ENCODE measurements around the gene HS3ST5. TPM values are rescaled to one million over a fixed set of nuclear protein-coding genes. Genes with fewer than 3 reads are reported as not detected.

Gene HS3ST5
- total and polyA plus RNA-seq, 7 experiments from 2014 or later, result not detected

GRCh38 chr6:114160881-114161280, 181.9 kb downstream of the HS3ST5 start:
- DNase-seq (no peak), ATAC-seq (no peak)
- H3K4me3 ChIP-seq (ENCODE audit: low read length), result no peak overlapping the region
- Mint-ChIP-seq H3K4me1 (no peaks in the 10 kb centered on the region), H3K36me3 (no peaks in the 10 kb centered on the region), H3K9me3 (peaks cover 0 to 1% (median 0%) of the 10 kb centered on the region in 11 donors), H3K27ac (no peak overlapping the region), H3K4me3 (no peak overlapping the region), H3K27me3 (peaks cover 0 to 3% (median 0%) of the 10 kb centered on the region in 5 donors)
- no peaks in the 10 kb centered on the region for H3K4me1 ChIP-seq (ENCODE audit: control insufficient read depth in 2 of 2, insufficient read depth in 2 of 2, low read length in 2 of 2)
- intact Hi-C loops (cut with micrococcal nuclease), result no loop called here
- no peaks in the 10 kb centered on the region for H3K27me3 ChIP-seq (ENCODE audit: control insufficient read depth in 2 of 2, insufficient read depth in 2 of 2, low read length in 2 of 2)
- POLR2A ChIA-PET, result no interaction called here
- CTCF ChIA-PET, result no interaction called here
- no peaks in the 10 kb centered on the region for H3K9me3 ChIP-seq (ENCODE audit: control insufficient read depth in 2 of 3, low read length in 3 of 3)
- no peak overlapping the region for H3K27ac ChIP-seq (ENCODE audit: low read depth, low read length)
- no peaks in the 10 kb centered on the region for H3K36me3 ChIP-seq (ENCODE audit: control insufficient read depth in 2 of 3, insufficient read depth in 3 of 3, low read length in 3 of 3)

GRCh38 chr6:114159727-114160126, 183.1 kb downstream of the HS3ST5 start:
- H3K27ac ChIP-seq (ENCODE audit: low read depth, low read length), result no peak overlapping the region
- no peaks in the 10 kb centered on the region for H3K27me3 ChIP-seq (ENCODE audit: control insufficient read depth in 2 of 2, insufficient read depth in 2 of 2, low read length in 2 of 2)
- ATAC-seq (no peak), DNase-seq (no peak)
- Mint-ChIP-seq H3K27ac (no peak overlapping the region), H3K9me3 (peaks cover 0 to 1% (median 0%) of the 10 kb centered on the region in 11 donors), H3K4me1 (no peaks in the 10 kb centered on the region), H3K27me3 (peaks cover 0 to 3% (median 0%) of the 10 kb centered on the region in 5 donors), H3K36me3 (no peaks in the 10 kb centered on the region), H3K4me3 (no peak overlapping the region)
- H3K36me3 ChIP-seq (ENCODE audit: control insufficient read depth in 2 of 3, insufficient read depth in 3 of 3, low read length in 3 of 3), result no peaks in the 10 kb centered on the region
- intact Hi-C loops (cut with micrococcal nuclease), result no loop called here
- no peak overlapping the region for H3K4me3 ChIP-seq (ENCODE audit: low read length)
- H3K4me1 ChIP-seq (ENCODE audit: control insufficient read depth in 2 of 2, insufficient read depth in 2 of 2, low read length in 2 of 2), result no peaks in the 10 kb centered on the region
- H3K9me3 ChIP-seq (ENCODE audit: control insufficient read depth in 2 of 3, low read length in 3 of 3), result no peaks in the 10 kb centered on the region
- POLR2A ChIA-PET, result no interaction called here
- CTCF ChIA-PET, result no interaction called here

GRCh38 chr6:114158838-114159694, 183.8 kb downstream of the HS3ST5 start:
- Mint-ChIP-seq H3K27ac (no peak overlapping the region), H3K9me3 (peaks cover 0 to 1% (median 0%) of the 10 kb centered on the region in 11 donors), H3K27me3 (peaks cover 0 to 3% (median 0%) of the 10 kb centered on the region in 5 donors), H3K4me3 (no peak overlapping the region), H3K36me3 (no peaks in the 10 kb centered on the region), H3K4me1 (no peaks in the 10 kb centered on the region)
- Histone ChIP-seq H3K36me3 (ENCODE audit: control insufficient read depth in 2 of 3, insufficient read depth in 3 of 3, low read length in 3 of 3) (no peaks in the 10 kb centered on the region), H3K9me3 (ENCODE audit: control insufficient read depth in 2 of 3, low read length in 3 of 3) (no peaks in the 10 kb centered on the region), H3K27ac (ENCODE audit: low read depth, low read length) (no peak overlapping the region), H3K4me1 (ENCODE audit: control insufficient read depth in 2 of 2, insufficient read depth in 2 of 2, low read length in 2 of 2) (no peaks in the 10 kb centered on the region), H3K27me3 (ENCODE audit: control insufficient read depth in 2 of 2, insufficient read depth in 2 of 2, low read length in 2 of 2) (no peaks in the 10 kb centered on the region), H3K4me3 (ENCODE audit: low read length) (no peak overlapping the region)
- no peak for DNase-seq
- ChIA-PET POLR2A (no interaction called here), CTCF (no interaction called here)
- no peak for ATAC-seq
- intact Hi-C loops (cut with micrococcal nuclease), result no loop called here

GRCh38 chr6:114158411-114158810, 184.4 kb downstream of the HS3ST5 start:
- DNase-seq (no peak), ATAC-seq (no peak)
- Mint-ChIP-seq H3K36me3 (no peaks in the 10 kb centered on the region), H3K4me1 (no peaks in the 10 kb centered on the region), H3K4me3 (no peak overlapping the region), H3K9me3 (peaks cover 0 to 3% (median 0%) of the 10 kb centered on the region in 11 donors), H3K27ac (no peak overlapping the region), H3K27me3 (peaks cover 0 to 3% (median 0%) of the 10 kb centered on the region in 5 donors)
- H3K4me1 ChIP-seq (ENCODE audit: control insufficient read depth in 2 of 2, insufficient read depth in 2 of 2, low read length in 2 of 2), result no peaks in the 10 kb centered on the region
- intact Hi-C loops (cut with micrococcal nuclease), result no loop called here
- no peaks in the 10 kb centered on the region for H3K36me3 ChIP-seq (ENCODE audit: control insufficient read depth in 2 of 3, insufficient read depth in 3 of 3, low read length in 3 of 3)
- no peak overlapping the region for H3K27ac ChIP-seq (ENCODE audit: low read depth, low read length)
- POLR2A ChIA-PET, result no interaction called here
- H3K27me3 ChIP-seq (ENCODE audit: control insufficient read depth in 2 of 2, insufficient read depth in 2 of 2, low read length in 2 of 2), result no peaks in the 10 kb centered on the region
- H3K9me3 ChIP-seq (ENCODE audit: control insufficient read depth in 2 of 3, low read length in 3 of 3), result no peaks in the 10 kb centered on the region
- H3K4me3 ChIP-seq (ENCODE audit: low read length), result no peak overlapping the region
- CTCF ChIA-PET, result no interaction called here

GRCh38 chr6:114157848-114158247, 185.0 kb downstream of the HS3ST5 start:
- H3K4me3 ChIP-seq (ENCODE audit: low read length), result no peak overlapping the region
- H3K9me3 ChIP-seq (ENCODE audit: control insufficient read depth in 2 of 3, low read length in 3 of 3), result no peaks in the 10 kb centered on the region
- H3K27ac ChIP-seq (ENCODE audit: low read depth, low read length), result no peak overlapping the region
- H3K27me3 Mint-ChIP-seq, result peaks cover 0 to 3% (median 0%) of the 10 kb centered on the region in 5 donors
- ChIA-PET POLR2A (no interaction called here), CTCF (no interaction called here)
- H3K4me3 Mint-ChIP-seq, result no peak overlapping the region
- no peak for DNase-seq
- peaks cover 0 to 3% (median 0%) of the 10 kb centered on the region in 11 donors for H3K9me3 Mint-ChIP-seq
- intact Hi-C loops (cut with micrococcal nuclease), result no loop called here
- H3K27ac Mint-ChIP-seq, result no peak overlapping the region
- H3K36me3 Mint-ChIP-seq, result no peaks in the 10 kb centered on the region
- no peaks in the 10 kb centered on the region for H3K27me3 ChIP-seq (ENCODE audit: control insufficient read depth in 2 of 2, insufficient read depth in 2 of 2, low read length in 2 of 2)
- no peaks in the 10 kb centered on the region for H3K4me1 ChIP-seq (ENCODE audit: control insufficient read depth in 2 of 2, insufficient read depth in 2 of 2, low read length in 2 of 2)
- H3K36me3 ChIP-seq (ENCODE audit: control insufficient read depth in 2 of 3, insufficient read depth in 3 of 3, low read length in 3 of 3), result no peaks in the 10 kb centered on the region
- ATAC-seq, result no peak
- H3K4me1 Mint-ChIP-seq, result no peaks in the 10 kb centered on the region

GRCh38 chr6:114155763-114156162, 187.1 kb downstream of the HS3ST5 start:
- ATAC-seq, result no peak
- H3K27ac ChIP-seq (ENCODE audit: low read depth, low read length), result no peak overlapping the region
- no peaks in the 10 kb centered on the region for H3K27me3 ChIP-seq (ENCODE audit: control insufficient read depth in 2 of 2, insufficient read depth in 2 of 2, low read length in 2 of 2)
- H3K4me1 Mint-ChIP-seq, result no peaks in the 10 kb centered on the region
- intact Hi-C loops (cut with micrococcal nuclease), result no loop called here
- DNase-seq, result no peak
- H3K4me3 Mint-ChIP-seq, result no peak overlapping the region
- H3K27ac Mint-ChIP-seq, result no peak overlapping the region
- H3K9me3 ChIP-seq (ENCODE audit: control insufficient read depth in 2 of 3, low read length in 3 of 3), result no peaks in the 10 kb centered on the region
- no peaks in the 10 kb centered on the region for H3K4me1 ChIP-seq (ENCODE audit: control insufficient read depth in 2 of 2, insufficient read depth in 2 of 2, low read length in 2 of 2)
- peaks cover 0 to 3% (median 0%) of the 10 kb centered on the region in 11 donors for H3K9me3 Mint-ChIP-seq
- H3K36me3 ChIP-seq (ENCODE audit: control insufficient read depth in 2 of 3, insufficient read depth in 3 of 3, low read length in 3 of 3), result no peaks in the 10 kb centered on the region
- CTCF ChIA-PET, result no interaction called here
- H3K27me3 Mint-ChIP-seq, result peaks cover 0 to 3% (median 0%) of the 10 kb centered on the region in 5 donors
- H3K36me3 Mint-ChIP-seq, result no peaks in the 10 kb centered on the region
- POLR2A ChIA-PET, result no interaction called here
- no peak overlapping the region for H3K4me3 ChIP-seq (ENCODE audit: low read length)

GRCh38 chr6:114154812-114155211, 188.0 kb downstream of the HS3ST5 start:
- no peaks in the 10 kb centered on the region for H3K27me3 ChIP-seq (ENCODE audit: control insufficient read depth in 2 of 2, insufficient read depth in 2 of 2, low read length in 2 of 2)
- no peak overlapping the region for H3K27ac Mint-ChIP-seq

More at GRCh38 chr6:114154812-114155211, 188.0 kb downstream of the HS3ST5 start:
- H3K36me3 ChIP-seq (ENCODE audit: control insufficient read depth in 2 of 3, insufficient read depth in 3 of 3, low read length in 3 of 3), result no peaks in the 10 kb centered on the region
- ChIA-PET POLR2A (no interaction called here), CTCF (no interaction called here)
- intact Hi-C loops (cut with micrococcal nuclease), result no loop called here
- no peak overlapping the region for H3K27ac ChIP-seq (ENCODE audit: low read depth, low read length)
- H3K9me3 ChIP-seq (ENCODE audit: control insufficient read depth in 2 of 3, low read length in 3 of 3), result no peaks in the 10 kb centered on the region
- no peaks in the 10 kb centered on the region for H3K4me1 ChIP-seq (ENCODE audit: control insufficient read depth in 2 of 2, insufficient read depth in 2 of 2, low read length in 2 of 2)
- Mint-ChIP-seq H3K27me3 (peaks cover 0 to 3% (median 0%) of the 10 kb centered on the region in 5 donors), H3K4me3 (no peak overlapping the region), H3K4me1 (no peaks in the 10 kb centered on the region), H3K36me3 (no peaks in the 10 kb centered on the region), H3K9me3 (peaks cover 0 to 3% (median 0%) of the 10 kb centered on the region in 11 donors)
- no peak overlapping the region for H3K4me3 ChIP-seq (ENCODE audit: low read length)
- DNase-seq (no peak), ATAC-seq (no peak)

Data from naive thymus-derived CD4-positive, alpha-beta T cell (primary cell).